Sigmoid colon (tissue), 7 donors: ENCODE data around the gene PAX4. TPM values are rescaled to one million over a fixed set of nuclear protein-coding genes. Genes with fewer than 3 reads are reported as not detected.

Experiments used
- DNase-seq: peaks from one replicate; pipeline ENCODE4 v3.0.0-alpha.2; 2019
- H3K27ac ChIP-seq, 4 donors: fragments of 200-600 bp; sonication (generic); one replicate each; pipeline ENCODE4 v1.5.1; 2016 to 2019; ENCODE audit warnings: mild to moderate bottlenecking in 1 of 4
- H3K27me3 ChIP-seq, 3 donors: fragments of 200-600 bp; sonication (generic); one replicate each; pipeline ENCODE4 v1.5.1; 2019; ENCODE audit warnings: mild to moderate bottlenecking in 1 of 3
- H3K36me3 ChIP-seq, 4 donors: fragments of 200-600 bp; sonication (generic); one replicate each; pipeline ENCODE4 v1.5.1; 2016 to 2019
- H3K4me1 ChIP-seq, 4 donors: fragments of 200-600 bp; sonication (generic); one replicate each; pipeline ENCODE4 v1.5.1; 2017 to 2019
- H3K4me3 ChIP-seq, 4 donors: fragments of 200-600 bp; sonication (generic); one replicate each; pipeline ENCODE4 v1.5.1; 2017 to 2019; ENCODE audit warnings: mild to moderate bottlenecking in 2 of 4, moderate library complexity in 1 of 4
- H3K9me3 ChIP-seq, 4 donors: fragments of 200-600 bp in 3 of 4; sonication (generic) in 3 of 4; one replicate each; pipeline versions ENCODE4 v1.5.1 to v1.6.1; 2013 to 2019
- CTCF ChIP-seq, 4 experiments: fragments of 450-650 bp in 3 of 4; fragments of 200-600 bp in 1 of 4; IDR thresholded peaks; one replicate each; pipeline ENCODE4 v1.5.1; 2016 to 2019; ENCODE audit warnings: antibody characterized with exemption in 4 of 4, mild to moderate bottlenecking in 3 of 4, moderate library complexity in 2 of 4
- EP300 ChIP-seq, 4 donors: sonication (generic); formaldehyde crosslinking; IDR thresholded peaks; one replicate each; pipeline ENCODE4 v1.6.1; 2017; ENCODE audit warnings: antibody characterized with exemption in 4 of 4
- POLR2A ChIP-seq, 2 donors: fragments of 450-650 bp; IDR thresholded peaks; one replicate each; pipeline ENCODE4 v1.6.1; 2016; ENCODE audit warnings: antibody characterized with exemption in 2 of 2, mild to moderate bottlenecking in 2 of 2, moderate library complexity in 2 of 2
- POLR2AphosphoS5 ChIP-seq, 4 donors: sonication (generic); formaldehyde crosslinking; IDR thresholded peaks; one replicate each; pipeline ENCODE4 v1.6.1; 2017; ENCODE audit warnings: antibody characterized with exemption in 4 of 4
- WGBS, 2 donors: extraction: QIAGEN DNeasy Blood & Tissue Kit; methylation state at CpG; one replicate each; pipeline ENCODE4 v1.1.7; 2013; 5-methylcytosine and 5-hydroxymethylcytosine counted together
- intact Hi-C: fragments of 100-400 bp; cut with DNase I; formaldehyde crosslinking; loops from one replicate; pipeline ENCODE4 v1.15.1; 2023
- polyA plus RNA-seq, 3 donors: library from polyadenylated mRNA; stranded (reverse); fragments of 200-250 nt; gene quantifications; one replicate each; pipeline ENCODE4 v1.2.3, GENCODE V29; 2013
- total RNA-seq, 4 donors: library from RNA; depleted of rRNA; stranded (reverse); fragments of >200 nt; gene quantifications; one replicate each; pipeline ENCODE4 v1.1.0, GENCODE V29; 2016
- donor health status: healthy with polysubstance abuse.
- donor health status: Bipolar disorder and iron deficiency.
- donor health status: healthy.

PAX4 gene
- total and polyA plus RNA-seq, 7 donors = 0.13 to 1.2 (median 0.46) TPM; not detected in 4

DNA sequence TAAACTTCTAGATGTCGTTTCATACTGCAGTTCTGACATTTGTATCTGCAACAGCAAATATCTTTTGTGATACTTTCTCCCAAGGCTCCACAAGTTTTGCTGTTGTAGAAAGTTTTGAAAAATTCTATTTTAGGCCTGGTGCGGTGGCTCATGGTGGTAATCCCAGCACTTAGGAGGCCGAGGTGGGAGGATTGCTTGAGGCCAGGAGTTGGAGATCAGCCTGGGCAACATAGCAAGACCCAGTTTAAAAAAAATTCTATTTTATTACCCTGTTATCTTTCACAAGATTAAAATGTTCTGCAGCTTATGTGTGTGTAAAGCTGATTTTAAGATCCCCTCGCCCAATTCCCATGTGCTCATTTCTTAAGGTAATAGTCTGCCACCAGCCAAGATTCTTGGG is 35.5 kb upstream of the PAX4 start:
- 87 to 89% methylated on average over 4 of the region's 4 CpGs for WGBS, 2 donors
- no peak overlapping the region for H3K4me3 ChIP-seq
- intact Hi-C loops = loop anchor here (5.0 kb wide), 1 partner anchor 261 kb away; the partner anchor contains the start of gene ZNF800
- no peak for DNase-seq
- no peaks in the 10 kb centered on the region for H3K36me3 ChIP-seq
- no peaks in the 10 kb centered on the region for H3K9me3 ChIP-seq
- H3K27me3 ChIP-seq = no peaks in the 10 kb centered on the region
- TF ChIP-seq POLR2AphosphoS5 (IDR thresholded peaks at IDR 0.05) (no peak), CTCF (IDR thresholded peaks at IDR 0.05) (no peak), EP300 (IDR thresholded peaks at IDR 0.05) (no peak), POLR2A (IDR thresholded peaks at IDR 0.05) (no peak)
- peaks cover 0 to 46% (median 32%) of the 10 kb centered on the region in 4 donors for H3K4me1 ChIP-seq
- H3K27ac ChIP-seq = no peak overlapping the region

GRCh38 chr7:127652333-127653248 is 34.6 kb upstream of the PAX4 start:
- Histone ChIP-seq H3K27ac (peak overlapping the region; percentile 88 to 94 (median 92)), H3K4me1 (peaks cover 0 to 46% (median 32%) of the 10 kb centered on the region in 4 donors), H3K27me3 (no peaks in the 10 kb centered on the region), H3K9me3 (no peaks in the 10 kb centered on the region), H3K4me3 (peak overlapping the region; percentile 56 to 93 (median 72)), H3K36me3 (no peaks in the 10 kb centered on the region)
- no peak for TF ChIP-seq EP300 (IDR thresholded peaks at IDR 0.05)
- no peak for TF ChIP-seq CTCF (IDR thresholded peaks at IDR 0.05)
- TF ChIP-seq POLR2A (IDR thresholded peaks at IDR 0.05) = no peak
- no peak for TF ChIP-seq POLR2AphosphoS5 (IDR thresholded peaks at IDR 0.05)
- WGBS, 2 donors = 1 to 3% methylated on average over 38 of the region's 38 CpGs
- intact Hi-C loops = loop anchor here (1.0 to 5.0 kb wide), 2 partner anchors 64 to 260 kb away; partner anchors contain the start of genes ARF5 and ZNF800
- DNase-seq = no peak

GRCh38 chr7:127651556-127652332 is 33.8 kb upstream of the PAX4 start, which contains the start of gene SND1:
Gene SND1, plus strand, starts transcription at chr7:127652194. Its CDS starts 180 bp downstream, at chr7:127652374.
- peak in 2 of 4 donors; percentile 6 to 30 for TF ChIP-seq EP300 (IDR thresholded peaks at IDR 0.05)
- no peak for TF ChIP-seq CTCF (IDR thresholded peaks at IDR 0.05)
- peak; percentile 42 to 72 for TF ChIP-seq POLR2A (IDR thresholded peaks at IDR 0.05)
- TF ChIP-seq POLR2AphosphoS5 (IDR thresholded peaks at IDR 0.05) = peak; percentile 72 to 91 (median 88)
- no peaks in the 10 kb centered on the region for H3K27me3 ChIP-seq
- peak; percentile 100 for DNase-seq
- peaks cover 0 to 46% (median 32%) of the 10 kb centered on the region in 4 donors for H3K4me1 ChIP-seq
- peak within 1 kb of the TSS; percentile 56 to 93 (median 72) for H3K4me3 ChIP-seq
- H3K27ac ChIP-seq = peak within 1 kb of the TSS; percentile 88 to 94 (median 92)
- WGBS, 2 donors = 1% methylated on average over 67 of the region's 67 CpGs
- H3K9me3 ChIP-seq = no peaks in the 10 kb centered on the region
- intact Hi-C loops = loop anchor here (1.0 to 5.0 kb wide), 2 partner anchors 63 to 259 kb away; partner anchors contain the start of genes ARF5 and ZNF800
- H3K36me3 ChIP-seq = no peaks in the 10 kb centered on the region

DNA sequence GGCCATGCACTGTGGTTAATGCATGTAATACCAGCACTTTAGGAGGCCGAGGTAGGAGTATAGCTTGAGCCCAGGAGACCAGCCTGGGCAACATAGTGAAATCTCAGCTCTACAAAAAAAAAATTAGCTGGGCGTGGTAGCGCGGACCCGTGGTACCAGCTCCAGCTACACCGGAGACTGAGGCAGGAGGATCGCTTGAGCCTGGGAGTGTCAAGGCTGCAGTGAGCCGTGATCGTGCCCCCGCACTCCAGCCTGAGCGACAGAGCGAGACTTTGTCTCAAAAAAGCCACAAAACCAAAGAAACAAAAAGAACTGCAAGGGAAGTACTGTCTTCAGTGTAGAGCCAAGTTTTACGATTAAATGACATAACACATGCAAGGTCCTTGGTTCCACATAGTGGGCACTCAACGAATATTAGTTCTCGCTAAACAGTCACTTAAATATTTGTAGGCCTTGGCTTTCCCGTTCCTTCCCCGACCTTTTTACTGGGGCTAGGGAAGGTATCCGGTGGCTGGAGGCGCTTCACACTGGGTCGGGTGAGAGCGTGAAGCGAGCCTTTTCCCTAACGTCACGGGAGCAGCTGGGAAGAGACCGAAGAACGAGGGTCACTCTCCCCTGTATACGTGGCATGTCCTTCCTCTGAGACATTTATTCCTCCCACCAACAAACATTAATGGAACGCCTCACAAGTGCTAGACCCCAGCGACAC is 33.1 kb upstream of the PAX4 start:
- DNase-seq = peak; percentile 70
- Histone ChIP-seq H3K4me3 (peak overlapping the region; percentile 56 to 93 (median 72)), H3K9me3 (no peaks in the 10 kb centered on the region), H3K27me3 (no peaks in the 10 kb centered on the region), H3K36me3 (no peaks in the 10 kb centered on the region), H3K4me1 (peaks cover 0 to 42% (median 32%) of the 10 kb centered on the region in 4 donors), H3K27ac (peak overlapping the region; percentile 88 to 94 (median 92))
- intact Hi-C loops = loop anchor here (5.0 kb wide), 1 partner anchor 259 kb away; the partner anchor contains the start of gene ZNF800
- TF ChIP-seq CTCF (IDR thresholded peaks at IDR 0.05) (no peak), EP300 (IDR thresholded peaks at IDR 0.05) (no peak), POLR2AphosphoS5 (IDR thresholded peaks at IDR 0.05) (no peak), POLR2A (IDR thresholded peaks at IDR 0.05) (no peak)
- 40 to 45% methylated on average over 29 of the region's 29 CpGs for WGBS, 2 donors
